ENCODE measurements around the gene FCRL6.

Gene FCRL6, protein sequence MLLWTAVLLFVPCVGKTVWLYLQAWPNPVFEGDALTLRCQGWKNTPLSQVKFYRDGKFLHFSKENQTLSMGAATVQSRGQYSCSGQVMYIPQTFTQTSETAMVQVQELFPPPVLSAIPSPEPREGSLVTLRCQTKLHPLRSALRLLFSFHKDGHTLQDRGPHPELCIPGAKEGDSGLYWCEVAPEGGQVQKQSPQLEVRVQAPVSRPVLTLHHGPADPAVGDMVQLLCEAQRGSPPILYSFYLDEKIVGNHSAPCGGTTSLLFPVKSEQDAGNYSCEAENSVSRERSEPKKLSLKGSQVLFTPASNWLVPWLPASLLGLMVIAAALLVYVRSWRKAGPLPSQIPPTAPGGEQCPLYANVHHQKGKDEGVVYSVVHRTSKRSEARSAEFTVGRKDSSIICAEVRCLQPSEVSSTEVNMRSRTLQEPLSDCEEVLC

DNA sequence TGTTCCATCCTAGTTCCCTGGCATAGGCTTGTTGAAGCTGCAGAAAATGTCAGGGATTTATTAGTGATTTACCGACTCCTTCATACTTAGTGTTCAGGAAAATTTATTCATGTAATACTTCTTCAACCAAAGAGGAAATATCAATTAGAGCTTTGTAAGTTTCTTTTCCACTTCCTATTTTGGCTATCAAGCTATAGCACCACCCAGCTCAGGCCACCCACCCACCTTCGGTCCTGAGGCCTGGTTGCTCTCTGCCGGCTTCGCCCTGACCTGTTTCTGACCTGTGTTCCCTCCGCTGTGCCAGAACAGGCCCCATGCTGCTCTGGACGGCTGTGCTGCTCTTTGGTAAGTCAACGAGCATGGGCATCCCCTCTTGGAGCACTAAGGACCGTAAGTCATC is at the start of gene FCRL6:
FCRL6 (plus strand) TSS at position 250 of the 400 bp plus-strand sequence; CDS start at position 315, 65 bp downstream.
- no peak for DNase-seq (ENCODE audit: low read depth in 2 of 2, low spot score in 1 of 2)

DNA sequence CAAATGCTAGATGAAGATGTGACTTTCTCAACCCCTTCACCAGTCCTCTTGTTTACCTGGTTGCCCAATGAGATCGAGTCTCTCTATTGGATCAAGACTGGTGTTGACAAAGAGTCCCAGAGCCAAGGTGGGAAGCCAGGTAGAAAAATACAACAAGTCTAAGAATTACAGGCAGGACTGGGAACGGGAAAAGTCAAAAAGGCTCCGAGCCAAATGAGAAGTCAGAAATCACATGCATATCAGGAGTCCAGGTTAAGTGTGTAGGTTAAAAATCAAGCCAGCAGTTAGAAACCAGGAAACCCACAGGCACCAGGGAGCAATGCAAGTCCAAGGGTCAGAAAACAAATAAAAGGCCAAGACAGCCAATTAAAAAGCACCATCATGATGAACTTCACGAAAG is 48.8 kb upstream of the FCRL6 start:
- no peak for DNase-seq (ENCODE audit: low read depth in 2 of 2, low spot score in 1 of 2)

GRCh38 chr1:159755451-159756007 is 46.6 kb upstream of the FCRL6 start:
- DNase-seq (ENCODE audit: low read depth in 2 of 2, low spot score in 1 of 2) = no peak

DNA sequence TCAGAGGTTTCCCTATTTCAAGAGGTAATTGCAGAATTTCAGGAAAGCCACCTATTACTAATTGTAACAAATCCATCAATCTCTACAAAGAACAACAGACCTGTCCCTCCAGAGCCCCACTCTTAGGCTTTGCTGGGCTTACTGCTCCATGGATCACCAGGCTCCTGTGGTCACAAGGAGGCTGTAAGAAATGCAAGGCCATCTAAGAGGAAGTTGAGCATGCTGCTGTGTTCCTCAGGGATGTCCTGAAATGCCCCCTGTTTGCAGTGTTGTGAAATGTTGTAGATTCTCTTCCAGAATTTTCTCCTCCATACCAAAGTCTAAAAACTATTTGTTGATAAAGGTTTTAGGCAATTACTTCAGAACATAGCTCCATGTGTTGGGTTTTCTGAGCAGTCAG is 45.8 kb upstream of the FCRL6 start:
- no peak for DNase-seq (ENCODE audit: low read depth in 2 of 2, low spot score in 1 of 2)

DNA sequence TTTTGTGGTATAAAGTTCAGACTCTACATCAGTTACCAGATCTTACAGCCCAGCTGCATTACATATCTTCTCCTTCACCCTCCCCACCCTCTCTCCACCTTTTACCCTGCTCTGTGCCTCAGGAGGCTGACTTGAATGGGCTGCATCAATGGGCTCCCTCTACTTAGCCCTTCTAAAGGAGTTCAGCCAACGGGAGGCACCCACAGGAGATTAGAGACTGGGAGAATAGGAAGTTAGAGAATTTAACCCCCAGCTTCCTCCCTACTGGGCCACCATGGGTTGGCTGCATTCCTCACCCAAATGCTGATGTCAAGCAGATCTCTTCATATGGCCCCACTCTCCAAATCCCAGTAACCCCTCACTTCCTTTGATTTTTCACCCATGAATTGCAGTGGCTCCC is 38.5 kb upstream of the FCRL6 start:
- no peak for DNase-seq (ENCODE audit: low read depth in 2 of 2, low spot score in 1 of 2)

- no peak for DNase-seq (ENCODE audit: low read depth in 2 of 2, low spot score in 1 of 2)
Observed at GRCh38 chr1:159765806-159766205, 36.4 kb upstream of the FCRL6 start.

DNA sequence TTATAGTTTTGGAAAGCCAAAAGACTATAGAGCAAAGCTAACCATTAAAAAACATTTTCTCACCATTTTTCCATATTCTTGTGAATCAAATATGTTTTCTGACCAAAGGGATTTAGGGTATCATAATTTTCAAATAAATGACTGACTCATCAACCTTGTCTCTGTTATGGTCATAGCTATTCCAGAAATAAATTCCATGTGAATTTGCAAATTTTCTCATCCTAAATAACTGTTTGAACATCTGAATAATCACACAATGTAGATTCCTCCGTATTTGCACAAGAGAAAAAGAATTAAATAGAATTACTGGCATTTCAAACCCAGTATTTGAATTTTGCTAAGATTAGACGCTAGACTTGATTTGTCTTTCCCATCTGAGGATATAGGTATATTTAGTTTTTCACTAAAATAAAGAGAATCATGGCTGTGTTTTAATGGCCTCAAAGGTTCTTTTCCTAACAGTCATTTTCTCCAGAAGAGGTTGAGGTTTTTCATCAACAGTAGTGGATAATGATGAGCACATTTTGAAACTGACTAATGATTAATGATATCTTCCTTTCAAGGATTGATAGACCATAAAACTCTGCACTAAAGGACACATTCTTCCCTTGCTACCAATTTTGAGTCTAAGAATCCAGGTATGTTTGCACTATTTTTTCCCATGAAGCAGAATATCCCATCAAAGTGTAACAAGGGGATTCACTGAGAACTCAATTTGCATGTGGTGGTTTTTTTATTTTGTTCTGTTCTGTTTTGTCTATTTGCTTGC is 30.8 kb upstream of the FCRL6 start:
- DNase-seq (ENCODE audit: low read depth in 2 of 2, low spot score in 1 of 2) = no peak

DNA sequence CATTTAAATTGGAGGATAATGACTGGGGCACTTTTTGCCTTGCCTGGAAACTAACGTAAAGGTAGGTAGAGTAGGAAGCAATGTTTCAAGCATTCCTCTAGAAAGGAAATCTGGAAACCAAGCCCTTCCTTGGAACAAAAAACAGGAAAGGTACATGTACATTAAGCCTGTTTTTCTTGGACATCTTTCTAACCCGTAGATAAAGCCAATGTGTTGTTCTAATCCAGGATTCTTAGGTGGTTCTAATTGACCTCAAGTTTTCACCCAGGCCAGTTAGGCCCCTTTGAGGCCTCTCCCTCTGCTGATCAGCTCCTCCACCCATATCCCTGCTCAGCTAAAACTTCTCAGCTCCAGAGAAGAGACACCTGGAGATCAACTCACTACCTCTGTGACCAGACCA is 27.7 kb upstream of the FCRL6 start:
- no peak for DNase-seq (ENCODE audit: low read depth in 2 of 2, low spot score in 1 of 2)

GRCh38 chr1:159775716-159776115 is 26.4 kb upstream of the FCRL6 start:
- no peak for DNase-seq (ENCODE audit: low read depth in 2 of 2, low spot score in 1 of 2)

- DNase-seq (ENCODE audit: low read depth in 2 of 2, low spot score in 1 of 2) = no peak
Observed at GRCh38 chr1:159778266-159778665, 23.9 kb upstream of the FCRL6 start.

DNA sequence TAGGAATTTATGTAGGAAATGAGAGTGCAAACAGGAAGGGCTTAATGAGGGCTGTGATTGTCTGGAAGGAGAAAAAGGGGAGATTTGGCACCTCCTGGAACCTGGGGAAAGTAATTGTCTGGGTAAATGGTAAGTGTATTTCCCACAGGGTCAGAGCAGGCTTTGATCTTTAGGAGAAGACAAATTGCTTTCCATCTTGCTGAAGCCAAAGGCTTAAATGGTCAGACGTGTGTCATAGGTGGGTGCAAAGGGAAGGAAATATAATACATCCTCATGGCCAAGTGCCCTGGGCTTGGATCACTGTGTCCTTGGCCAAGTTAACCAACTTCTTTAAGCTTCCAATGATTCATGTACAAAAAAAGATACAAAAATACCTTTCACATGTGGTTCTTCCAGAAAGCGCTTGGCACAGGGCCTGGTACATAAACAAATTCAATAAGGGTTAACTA is 22.7 kb upstream of the FCRL6 start:
- no peak for DNase-seq (ENCODE audit: low read depth in 2 of 2, low spot score in 1 of 2)

DNA sequence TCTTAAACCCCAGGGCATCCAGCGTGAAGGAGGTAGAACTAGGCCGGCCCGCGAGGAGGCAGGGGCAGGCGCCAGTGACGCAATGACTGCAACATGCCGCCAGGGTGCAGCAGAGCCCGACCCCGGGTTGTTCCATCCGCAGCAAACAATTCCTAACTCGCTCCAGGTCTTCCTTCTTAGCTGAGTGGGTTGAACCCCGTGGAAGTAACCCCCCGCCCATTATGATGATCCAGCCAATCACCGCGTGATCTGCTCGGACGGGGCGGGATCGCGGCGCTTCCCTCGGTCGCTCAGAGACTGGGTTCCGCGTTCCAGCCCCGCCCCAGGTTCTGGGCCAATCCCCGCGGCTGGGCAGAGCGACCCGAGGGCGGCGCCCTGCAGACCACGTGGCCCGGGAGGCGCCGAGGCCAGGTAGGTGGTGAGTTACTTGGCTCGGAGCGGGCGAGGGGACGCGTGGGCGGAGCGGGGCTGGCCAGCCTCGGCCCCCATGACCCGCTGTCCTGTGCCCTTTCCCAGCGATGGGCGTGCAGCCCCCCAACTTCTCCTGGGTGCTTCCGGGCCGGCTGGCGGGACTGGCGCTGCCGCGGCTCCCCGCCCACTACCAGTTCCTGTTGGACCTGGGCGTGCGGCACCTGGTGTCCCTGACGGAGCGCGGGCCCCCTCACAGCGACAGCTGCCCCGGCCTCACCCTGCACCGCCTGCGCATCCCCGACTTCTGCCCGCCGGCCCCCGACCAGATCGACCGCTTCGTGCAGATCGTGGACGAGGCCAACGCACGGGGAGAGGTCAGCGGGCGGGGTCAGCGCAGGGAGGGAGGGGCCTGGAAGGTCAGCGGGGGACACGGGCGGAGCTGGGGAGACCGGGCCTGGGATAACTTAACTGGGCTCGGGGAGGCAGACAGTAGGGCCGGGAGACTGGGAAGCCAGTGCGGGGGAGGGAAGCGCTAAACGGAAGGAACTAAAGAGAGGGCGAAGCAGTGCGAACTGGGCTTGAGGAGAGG is 21.3 kb upstream of the FCRL6 start, which contains the start of gene DUSP23:
DUSP23 (plus strand) TSS at position 380 of the 1,000 bp plus-strand sequence; CDS start at position 519, 139 bp downstream.
- DNase-seq (ENCODE audit: low read depth in 2 of 2, low spot score in 1 of 2) = peak; percentile 89

DNA sequence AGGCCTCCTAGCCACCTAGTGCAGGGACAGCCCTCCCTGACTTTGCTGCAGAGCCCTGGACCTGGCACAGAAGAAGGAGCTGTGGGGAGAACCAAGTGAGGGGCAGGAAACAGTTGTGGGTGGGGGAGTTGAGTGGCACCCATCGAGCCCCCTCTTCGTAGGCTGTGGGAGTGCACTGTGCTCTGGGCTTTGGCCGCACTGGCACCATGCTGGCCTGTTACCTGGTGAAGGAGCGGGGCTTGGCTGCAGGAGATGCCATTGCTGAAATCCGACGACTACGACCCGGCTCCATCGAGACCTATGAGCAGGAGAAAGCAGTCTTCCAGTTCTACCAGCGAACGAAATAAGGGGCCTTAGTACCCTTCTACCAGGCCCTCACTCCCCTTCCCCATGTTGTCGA is 20.2 kb upstream of the FCRL6 start:
- DNase-seq (ENCODE audit: low read depth in 2 of 2, low spot score in 1 of 2) = no peak

DNA sequence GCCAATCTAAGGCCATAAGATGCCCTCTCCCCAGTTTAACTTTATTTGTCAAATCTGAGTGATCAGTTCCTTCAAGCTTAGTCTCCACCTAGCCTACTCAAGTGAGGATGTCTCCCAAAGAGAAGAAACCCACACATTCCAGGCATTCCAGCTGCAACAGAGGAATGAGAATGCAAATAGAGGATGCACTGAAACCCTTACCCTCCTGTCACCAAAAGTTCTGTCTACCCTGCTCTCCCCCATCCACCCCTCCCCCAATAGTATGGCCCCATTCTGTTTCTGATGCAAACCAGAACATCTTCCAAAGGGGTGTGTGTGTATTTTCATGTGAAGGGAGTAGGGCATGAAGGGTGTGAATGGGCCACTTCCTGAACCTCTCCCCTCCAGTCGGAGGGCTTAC is 18.4 kb upstream of the FCRL6 start:
- DNase-seq (ENCODE audit: low read depth in 2 of 2, low spot score in 1 of 2) = no peak

DNA sequence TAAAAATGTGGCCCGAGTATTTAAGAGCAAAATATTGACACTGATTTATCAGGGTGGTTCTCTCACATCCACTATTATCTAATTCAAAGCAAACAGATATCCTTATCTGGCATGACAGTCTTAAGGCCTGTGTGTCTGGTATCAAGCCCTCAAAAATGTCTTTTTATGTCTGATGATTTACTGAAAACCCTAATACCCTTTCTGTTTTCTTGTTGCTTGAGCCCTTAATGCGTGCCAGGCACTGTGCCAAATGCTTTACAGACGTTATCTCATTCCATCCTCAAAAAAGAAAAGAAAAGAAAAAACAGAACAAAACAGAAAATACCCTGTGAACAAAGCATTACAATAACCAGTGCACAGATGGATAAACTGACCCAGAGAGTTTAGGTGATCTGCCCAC is 15.7 kb upstream of the FCRL6 start:
- no peak for DNase-seq (ENCODE audit: low read depth in 2 of 2, low spot score in 1 of 2)

- DNase-seq (ENCODE audit: low read depth in 2 of 2, low spot score in 1 of 2) = no peak
Observed at GRCh38 chr1:159786966-159787365, 15.2 kb upstream of the FCRL6 start.

- no peak for DNase-seq (ENCODE audit: low read depth in 2 of 2, low spot score in 1 of 2)
Observed at GRCh38 chr1:159790237-159790917, 11.8 kb upstream of the FCRL6 start.

- no peak for DNase-seq (ENCODE audit: low read depth in 2 of 2, low spot score in 1 of 2)
Observed at GRCh38 chr1:159791031-159791430, 11.1 kb upstream of the FCRL6 start.

DNA sequence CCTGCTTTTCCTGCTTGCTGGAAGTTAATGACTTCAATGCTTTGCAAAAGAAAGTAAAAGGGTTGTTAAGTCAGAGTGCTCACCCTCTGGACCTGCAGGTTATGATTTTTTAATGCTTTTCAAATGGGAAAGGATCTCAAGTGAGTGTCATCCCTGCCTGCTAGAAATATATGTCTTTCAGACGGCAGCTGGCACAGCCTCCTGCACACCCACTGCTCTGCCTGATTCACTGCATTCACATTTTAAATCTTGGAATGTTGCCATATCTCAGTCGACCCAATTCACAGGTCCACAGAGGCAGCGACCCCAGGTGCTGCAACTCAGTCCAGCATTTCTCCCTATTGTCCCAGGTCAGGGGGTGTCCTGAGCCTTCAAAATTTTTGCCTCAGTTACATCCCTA is 10.7 kb upstream of the FCRL6 start:
- DNase-seq (ENCODE audit: low read depth in 2 of 2, low spot score in 1 of 2) = no peak

DNA sequence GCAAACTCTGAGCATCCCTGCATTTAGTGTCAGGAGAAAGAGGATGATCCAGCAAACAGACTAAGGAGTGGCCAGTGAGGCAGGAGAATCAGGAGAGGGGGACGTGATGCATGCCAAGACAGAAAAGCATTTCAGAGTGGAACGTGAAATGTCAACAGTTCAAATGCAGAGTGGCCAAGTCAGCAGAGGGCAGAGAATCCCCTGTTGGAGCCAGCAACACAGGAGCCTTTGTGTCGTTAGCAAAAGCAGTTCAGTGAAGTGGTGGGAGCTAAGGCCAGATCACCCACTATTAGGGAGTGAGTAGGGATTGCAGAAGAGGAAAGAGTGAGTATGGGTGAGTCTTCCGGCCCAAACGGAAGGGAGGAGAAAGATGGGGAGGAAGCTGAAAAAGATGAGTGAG is 6.6 kb upstream of the FCRL6 start:
- DNase-seq (ENCODE audit: low read depth in 2 of 2, low spot score in 1 of 2) = no peak

All from stimulated activated CD8-positive, alpha-beta memory T cell treated with anti-CD3 and anti-CD28 coated beads, Interleukin-4, amount 100 ng/mL, for 4 hours (primary cell).